ENCODE results near the gene SYNE3. TPM values are rescaled to one million over a fixed set of nuclear protein-coding genes. Genes with fewer than 3 reads are reported as not detected.
A peak's percentile ranks its signal among the peaks of the same experiment; 100 is the strongest.

SYNE3 gene
- total RNA-seq, 6 experiments from 2014 or later = 14.8 to 20.4 (median 16.3) TPM

DNA sequence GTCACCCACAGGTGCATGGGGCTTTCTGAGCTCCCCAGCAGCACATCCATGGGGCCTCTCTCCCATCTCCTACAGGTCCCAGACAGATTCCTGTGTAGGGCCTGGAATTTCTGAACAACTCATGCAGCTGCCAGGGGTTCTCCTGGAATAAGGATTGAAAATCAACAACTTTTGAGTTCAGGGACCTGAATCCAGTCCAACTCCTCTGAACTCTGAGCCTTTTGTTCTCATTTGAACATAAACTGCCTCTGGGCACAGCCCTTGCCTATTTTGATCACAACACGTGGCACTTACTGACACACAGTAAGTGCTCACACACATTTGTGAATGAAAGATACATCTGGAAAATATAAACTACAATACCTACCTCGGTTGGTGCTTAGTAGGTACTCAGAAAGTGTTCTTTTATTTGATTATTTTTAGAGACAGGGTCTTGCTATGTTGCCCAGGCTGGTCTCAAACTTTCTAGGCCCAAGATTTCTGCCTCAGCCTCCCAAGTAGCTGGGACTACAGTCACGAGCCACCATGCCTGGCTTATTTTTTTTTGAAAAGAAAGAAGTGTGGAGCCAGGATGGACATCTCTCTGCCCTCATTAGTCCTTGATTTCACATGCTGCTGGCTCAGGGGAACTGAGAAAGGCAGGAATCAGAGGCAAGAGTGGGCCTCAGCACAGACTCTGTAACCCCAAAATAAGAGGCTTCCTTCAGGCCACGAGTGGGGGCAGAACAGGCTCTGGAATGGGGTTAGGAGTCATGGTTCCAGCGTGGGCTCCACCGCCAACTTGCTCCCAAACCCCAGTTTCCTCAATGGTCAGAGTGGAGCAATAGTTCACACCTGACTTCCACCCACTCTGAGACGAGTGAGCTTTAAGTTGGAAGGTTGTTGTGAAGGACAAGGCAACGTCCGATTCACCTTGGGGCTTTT lies 27.0 kb downstream of the SYNE3 start:
- no peaks in the 10 kb centered on the region; the same call in 1 of the 2 replicates for H3K27me3 Mint-ChIP-seq (ENCODE audit: insufficient read depth)
- peaks cover 5% of the 10 kb centered on the region for H3K9me3 Mint-ChIP-seq
- no peak for DNase-seq
- TF ChIP-seq, protein P1, sequence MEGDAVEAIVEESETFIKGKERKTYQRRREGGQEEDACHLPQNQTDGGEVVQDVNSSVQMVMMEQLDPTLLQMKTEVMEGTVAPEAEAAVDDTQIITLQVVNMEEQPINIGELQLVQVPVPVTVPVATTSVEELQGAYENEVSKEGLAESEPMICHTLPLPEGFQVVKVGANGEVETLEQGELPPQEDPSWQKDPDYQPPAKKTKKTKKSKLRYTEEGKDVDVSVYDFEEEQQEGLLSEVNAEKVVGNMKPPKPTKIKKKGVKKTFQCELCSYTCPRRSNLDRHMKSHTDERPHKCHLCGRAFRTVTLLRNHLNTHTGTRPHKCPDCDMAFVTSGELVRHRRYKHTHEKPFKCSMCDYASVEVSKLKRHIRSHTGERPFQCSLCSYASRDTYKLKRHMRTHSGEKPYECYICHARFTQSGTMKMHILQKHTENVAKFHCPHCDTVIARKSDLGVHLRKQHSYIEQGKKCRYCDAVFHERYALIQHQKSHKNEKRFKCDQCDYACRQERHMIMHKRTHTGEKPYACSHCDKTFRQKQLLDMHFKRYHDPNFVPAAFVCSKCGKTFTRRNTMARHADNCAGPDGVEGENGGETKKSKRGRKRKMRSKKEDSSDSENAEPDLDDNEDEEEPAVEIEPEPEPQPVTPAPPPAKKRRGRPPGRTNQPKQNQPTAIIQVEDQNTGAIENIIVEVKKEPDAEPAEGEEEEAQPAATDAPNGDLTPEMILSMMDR (IDR thresholded peaks at IDR 0.05) = no peak
- peak overlapping the region; percentile 73 for H3K27ac Mint-ChIP-seq
- no peak overlapping the region for H3K4me3 Mint-ChIP-seq
- H3K36me3 Mint-ChIP-seq (ENCODE audit: low read depth) = peaks cover 12% of the 10 kb centered on the region; the same call in 1 of the 2 replicates
- peaks cover 35% of the 10 kb centered on the region for H3K4me1 Mint-ChIP-seq (ENCODE audit: low read depth)

DNA sequence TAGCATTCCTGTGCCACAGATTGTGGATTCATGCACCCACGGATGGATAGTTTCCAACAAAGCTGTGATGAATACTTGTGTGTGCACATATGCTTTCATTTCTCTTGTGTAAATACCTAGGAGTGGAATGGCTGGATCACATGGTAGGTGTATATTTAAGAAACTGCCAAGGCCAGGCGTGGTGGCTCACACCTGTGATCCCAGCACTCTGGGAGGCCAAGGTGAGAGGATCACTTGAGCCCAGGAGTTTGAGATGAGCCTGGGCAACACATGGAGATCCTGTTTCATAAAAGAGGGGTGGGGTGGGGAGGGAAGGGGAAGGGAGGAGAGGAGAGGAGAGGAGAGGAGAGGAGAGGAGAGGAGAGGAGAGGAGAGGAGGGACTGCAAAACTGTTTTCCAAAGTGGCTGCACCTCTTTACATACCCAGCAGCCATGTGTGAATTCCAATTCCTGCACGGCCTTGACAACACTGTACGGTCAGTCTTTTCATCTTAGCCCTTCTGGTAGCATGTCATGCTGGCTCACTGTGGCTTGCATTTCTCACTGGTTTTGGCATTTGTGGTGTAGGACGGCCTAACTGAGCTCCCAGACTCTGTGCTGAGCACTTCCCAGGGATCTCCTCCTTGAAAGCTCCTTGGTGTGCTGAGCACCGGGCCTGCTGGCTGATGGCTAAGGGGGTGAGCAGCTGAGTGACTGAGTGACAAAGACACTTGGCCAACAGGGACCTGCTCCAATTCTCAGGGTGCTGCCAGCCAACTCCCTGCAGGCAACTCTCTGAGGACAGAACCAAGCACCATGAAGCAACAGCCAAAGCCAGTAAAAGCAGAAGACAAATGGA lies 27.9 kb downstream of the SYNE3 start:
- peak; percentile 20 for DNase-seq
- H3K36me3 Mint-ChIP-seq (ENCODE audit: low read depth) = peaks cover 7% of the 10 kb centered on the region; the same call in 1 of the 2 replicates
- H3K4me1 Mint-ChIP-seq (ENCODE audit: low read depth) = peaks cover 44% of the 10 kb centered on the region
- H3K9me3 Mint-ChIP-seq = peaks cover 5% of the 10 kb centered on the region
- no peak overlapping the region for H3K4me3 Mint-ChIP-seq
- TF ChIP-seq, protein P1 (IDR thresholded peaks at IDR 0.05) = no peak
- peak overlapping the region; percentile 73 for H3K27ac Mint-ChIP-seq
- no peaks in the 10 kb centered on the region; the same call in 1 of the 2 replicates for H3K27me3 Mint-ChIP-seq (ENCODE audit: insufficient read depth)

DNA sequence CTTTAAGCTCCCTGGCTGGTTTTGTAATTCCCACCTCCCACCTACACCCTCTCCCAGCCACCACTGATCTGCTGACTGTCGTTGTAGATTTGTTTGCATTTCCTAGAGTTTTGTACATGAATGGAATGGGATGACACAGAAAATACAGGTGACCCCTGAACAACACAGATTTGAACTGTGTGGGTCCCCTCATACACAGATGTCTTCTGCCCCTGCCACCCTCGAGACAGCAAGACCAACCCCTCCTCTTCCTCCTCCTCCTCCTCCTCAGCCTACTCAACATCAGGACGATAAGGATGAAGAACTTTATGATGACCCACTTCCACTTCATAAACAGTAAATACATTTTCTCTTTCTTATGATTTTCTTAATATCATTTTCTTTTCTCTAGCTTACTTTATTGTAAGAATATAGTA lies 28.8 kb downstream of the SYNE3 start:
- Mint-ChIP-seq H3K4me1 (ENCODE audit: low read depth) (peaks cover 53% of the 10 kb centered on the region), H3K4me3 (no peak overlapping the region), H3K27me3 (ENCODE audit: insufficient read depth) (no peaks in the 10 kb centered on the region; the same call in 1 of the 2 replicates), H3K36me3 (ENCODE audit: low read depth) (peaks cover 7% of the 10 kb centered on the region; the same call in 1 of the 2 replicates), H3K27ac (no peak overlapping the region), H3K9me3 (peaks cover 5% of the 10 kb centered on the region)
- DNase-seq = no peak
- TF ChIP-seq, protein P1 (IDR thresholded peaks at IDR 0.05) = no peak

DNA sequence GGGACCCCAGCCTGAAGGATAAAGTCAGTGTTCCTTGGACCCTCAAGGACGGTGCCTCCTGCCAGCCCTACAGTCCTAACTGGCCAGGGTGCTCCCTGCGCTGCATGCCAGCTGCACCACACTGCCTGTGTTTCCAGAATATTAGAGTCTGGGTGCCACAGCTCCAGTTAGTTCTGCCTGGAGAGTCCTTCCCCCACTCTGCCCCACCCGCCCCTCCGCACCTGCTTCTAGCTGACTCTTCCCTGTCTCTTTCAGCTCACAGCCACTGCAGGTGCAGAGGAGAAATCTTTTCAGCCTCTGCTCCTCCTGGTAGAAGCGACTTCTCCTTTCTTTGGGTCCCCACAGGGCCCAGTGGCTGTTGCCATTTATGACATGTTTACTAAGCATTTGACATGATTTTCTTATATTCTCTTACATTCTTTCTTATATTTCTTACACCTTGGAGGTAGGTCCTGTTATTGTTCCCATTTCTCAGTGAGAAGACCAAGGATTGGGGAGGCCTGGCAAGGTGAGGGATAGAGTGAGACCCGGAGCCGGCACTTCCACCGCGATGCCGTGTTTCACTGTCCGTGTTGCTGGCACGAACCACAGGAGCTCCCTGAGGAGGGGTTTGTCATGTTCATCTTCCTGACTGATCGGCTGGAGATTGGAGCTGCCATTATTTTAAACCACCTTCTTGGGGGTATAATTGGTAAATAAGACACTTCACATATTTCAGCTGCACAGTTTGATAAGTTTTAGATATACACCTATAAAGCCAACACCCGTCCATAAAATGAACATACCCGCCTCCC lies 29.4 kb downstream of the SYNE3 start:
- Mint-ChIP-seq H3K4me3 (no peak overlapping the region), H3K4me1 (ENCODE audit: low read depth) (peaks cover 57% of the 10 kb centered on the region), H3K27ac (no peak overlapping the region), H3K36me3 (ENCODE audit: low read depth) (peaks cover 4% of the 10 kb centered on the region; the same call in 1 of the 2 replicates), H3K9me3 (peaks cover 4% of the 10 kb centered on the region), H3K27me3 (ENCODE audit: insufficient read depth) (no peaks in the 10 kb centered on the region; the same call in 1 of the 2 replicates)
- TF ChIP-seq, protein P1 (IDR thresholded peaks at IDR 0.05) = no peak
- DNase-seq = no peak

Measured in HFFc6 (cell line).